DND-41 (cell line): Measurements from ENCODE around the gene CAPN1.

ENCODE experiments used
- ATAC-seq: fragments of 200-7000 bp; cut with Tn5 transposase; 3 replicates; pipeline ENCODE4 v1.9.1; 2021; ENCODE audit warnings: low read depth; ENCODE audit not compliant: insufficient read depth
- DNase-seq: peaks from one replicate; pipeline ENCODE4 v3.0.0-alpha.2; 2020
- H2AFZ ChIP-seq: 2 replicates; pipeline ENCODE4 v1.6.0; 2012; ENCODE audit warnings: low read depth, low read length
- H3K27ac ChIP-seq: 2 replicates; pipeline ENCODE4 v1.5.1; 2012; ENCODE audit warnings: low read length, inconsistent platforms
- H3K27me3 ChIP-seq: fragments of 200-600 bp; sonication (generic); 2 replicates; pipeline ENCODE4 v1.6.0; 2012; ENCODE audit warnings: low read length, mild to moderate bottlenecking, inconsistent platforms; ENCODE audit not compliant: insufficient read depth, poor library complexity
- H3K36me3 ChIP-seq: 2 replicates; pipeline ENCODE4 v1.5.1; 2012; ENCODE audit warnings: low read length, inconsistent platforms; ENCODE audit not compliant: insufficient read depth
- H3K4me1 ChIP-seq: 2 replicates; pipeline ENCODE4 v1.5.1; 2012; ENCODE audit warnings: mild to moderate bottlenecking, low read length; ENCODE audit not compliant: insufficient read depth
- H3K4me2 ChIP-seq: 2 replicates; pipeline ENCODE4 v1.6.0; 2012; ENCODE audit warnings: mild to moderate bottlenecking, moderate library complexity, low read length, inconsistent platforms; ENCODE audit not compliant: insufficient read depth
- H3K4me3 ChIP-seq, 2 experiments: fragments of 200-600 bp in 1 of 2; shearing (Covaris generic) in 1 of 2; 2 replicates each; pipeline ENCODE4 v1.5.1; 2012 to 2016; ENCODE audit warnings: inconsistent platforms in 2 of 2, low read length in 2 of 2, mild to moderate bottlenecking in 2 of 2, low read depth in 1 of 2, moderate library complexity in 1 of 2
- H3K79me2 ChIP-seq: 2 replicates; pipeline ENCODE4 v1.6.0; 2012; ENCODE audit warnings: low read length, inconsistent platforms; ENCODE audit not compliant: insufficient read depth
- H3K9ac ChIP-seq: 2 replicates; pipeline ENCODE4 v1.6.0; 2012; ENCODE audit warnings: low read depth, mild to moderate bottlenecking, inconsistent platforms, low read length, moderate library complexity
- H3K9me3 ChIP-seq: 2 replicates; pipeline ENCODE4 v1.5.1; 2012; ENCODE audit warnings: low read length, moderate library complexity, mild to moderate bottlenecking, inconsistent platforms; ENCODE audit not compliant: insufficient read depth, severe bottlenecking
- H4K20me1 ChIP-seq: 2 replicates; pipeline ENCODE4 v1.6.0; 2012; ENCODE audit warnings: low read length; ENCODE audit not compliant: insufficient read depth
- CTCF ChIP-seq: IDR thresholded peaks from 2 replicates; pipeline ENCODE4 v1.5.1; 2012; ENCODE audit warnings: borderline replicate concordance, low read length, moderate library complexity, mild to moderate bottlenecking; ENCODE audit not compliant: poor library complexity, severe bottlenecking; ENCODE audit errors: extremely low read depth
- EZH2 ChIP-seq: IDR thresholded peaks from 3 replicates; pipeline ENCODE4 v1.6.1; 2012; ENCODE audit warnings: borderline replicate concordance, low read depth, mild to moderate bottlenecking, moderate library complexity, low read length, inconsistent platforms; ENCODE audit not compliant: severe bottlenecking

CAPN1 gene

GRCh38 chr11:65208785-65209710 is 27.3 kb downstream of the CAPN1 start:
- Histone ChIP-seq H3K4me1 (no peaks in the 10 kb centered on the region), H3K36me3 (peaks cover 58% of the 10 kb centered on the region), H3K9me3 (no peaks in the 10 kb centered on the region), H2AFZ (no peak overlapping the region), H3K4me3 (no peak overlapping the region), H3K4me2 (no peak overlapping the region), H3K79me2 (no peaks in the 10 kb centered on the region), H4K20me1 (no peaks in the 10 kb centered on the region), H3K27me3 (no peaks in the 10 kb centered on the region), H3K9ac (no peak overlapping the region), H3K27ac (no peak overlapping the region)
- TF ChIP-seq CTCF (no peak), EZH2 (no peak)
- DNase-seq (no peak), ATAC-seq (no peak)

- no peak for DNase-seq
- no peak for ATAC-seq
These were observed 28.1 kb downstream of the CAPN1 start for GRCh38 chr11:65209711-65210360.

GRCh38 chr11:65210361-65210731 is 28.6 kb downstream of the CAPN1 start:
- Histone ChIP-seq H3K79me2 (no peaks in the 10 kb centered on the region), H2AFZ (no peak overlapping the region), H3K4me2 (no peak overlapping the region), H3K36me3 (peaks cover 47% of the 10 kb centered on the region), H3K4me3 (no peak overlapping the region), H3K4me1 (no peaks in the 10 kb centered on the region), H3K9ac (no peak overlapping the region), H3K27me3 (no peaks in the 10 kb centered on the region), H4K20me1 (no peaks in the 10 kb centered on the region), H3K9me3 (no peaks in the 10 kb centered on the region), H3K27ac (no peak overlapping the region)
- TF ChIP-seq CTCF (no peak), EZH2 (no peak)
- ATAC-seq (no peak), DNase-seq (no peak)

More at GRCh38 chr11:65209711-65210360, 28.1 kb downstream of the CAPN1 start:
- Histone ChIP-seq H3K27me3 (no peaks in the 10 kb centered on the region), H3K4me1 (no peaks in the 10 kb centered on the region), H3K9ac (no peak overlapping the region), H3K4me2 (no peak overlapping the region), H3K4me3 (no peak overlapping the region), H4K20me1 (no peaks in the 10 kb centered on the region), H3K36me3 (peaks cover 52% of the 10 kb centered on the region), H3K79me2 (no peaks in the 10 kb centered on the region), H3K27ac (no peak overlapping the region), H3K9me3 (no peaks in the 10 kb centered on the region), H2AFZ (no peak overlapping the region)
- TF ChIP-seq CTCF (no peak), EZH2 (no peak)
